Uterus (tissue), 2 donors: ENCODE results near the gene MCTP2.

Experiments used
- POLR2A ChIP-seq, 2 donors: fragments of 450-650 bp; IDR thresholded peaks; one replicate each; pipeline ENCODE4 v1.6.1; 2016; ENCODE audit warnings: antibody characterized with exemption in 2 of 2, mild to moderate bottlenecking in 1 of 2, moderate library complexity in 1 of 2
- TF ChIP-seq, protein P1 (sequence below), 4 experiments: fragments of 200-600 bp in 2 of 4; fragments of 450-650 bp in 2 of 4; sonication (generic) in 2 of 4; IDR thresholded peaks; one replicate each; pipeline ENCODE4 v1.5.1; 2016 to 2019; ENCODE audit warnings: antibody characterized with exemption in 4 of 4, mild to moderate bottlenecking in 2 of 4, moderate library complexity in 1 of 4

DNA sequence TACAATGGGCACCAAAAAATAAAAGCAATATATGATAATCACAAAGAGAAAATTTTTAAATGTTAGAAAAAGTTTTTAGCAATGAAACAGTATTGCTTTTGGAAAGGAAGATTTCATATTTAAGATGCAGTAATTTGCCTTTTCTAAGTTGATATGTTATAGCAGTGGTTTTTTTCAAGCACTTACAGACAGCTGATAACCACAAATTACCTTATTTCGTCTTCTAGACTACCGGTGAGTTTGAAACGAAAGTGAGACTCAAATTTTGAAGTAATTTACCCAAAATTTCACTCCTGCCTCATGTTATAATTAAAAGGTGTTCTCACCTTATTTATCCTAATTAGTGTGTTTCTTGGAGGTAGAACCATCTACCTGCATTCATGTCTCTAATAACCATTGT is 207.8 kb downstream of the MCTP2 start:
- TF ChIP-seq, protein P1, sequence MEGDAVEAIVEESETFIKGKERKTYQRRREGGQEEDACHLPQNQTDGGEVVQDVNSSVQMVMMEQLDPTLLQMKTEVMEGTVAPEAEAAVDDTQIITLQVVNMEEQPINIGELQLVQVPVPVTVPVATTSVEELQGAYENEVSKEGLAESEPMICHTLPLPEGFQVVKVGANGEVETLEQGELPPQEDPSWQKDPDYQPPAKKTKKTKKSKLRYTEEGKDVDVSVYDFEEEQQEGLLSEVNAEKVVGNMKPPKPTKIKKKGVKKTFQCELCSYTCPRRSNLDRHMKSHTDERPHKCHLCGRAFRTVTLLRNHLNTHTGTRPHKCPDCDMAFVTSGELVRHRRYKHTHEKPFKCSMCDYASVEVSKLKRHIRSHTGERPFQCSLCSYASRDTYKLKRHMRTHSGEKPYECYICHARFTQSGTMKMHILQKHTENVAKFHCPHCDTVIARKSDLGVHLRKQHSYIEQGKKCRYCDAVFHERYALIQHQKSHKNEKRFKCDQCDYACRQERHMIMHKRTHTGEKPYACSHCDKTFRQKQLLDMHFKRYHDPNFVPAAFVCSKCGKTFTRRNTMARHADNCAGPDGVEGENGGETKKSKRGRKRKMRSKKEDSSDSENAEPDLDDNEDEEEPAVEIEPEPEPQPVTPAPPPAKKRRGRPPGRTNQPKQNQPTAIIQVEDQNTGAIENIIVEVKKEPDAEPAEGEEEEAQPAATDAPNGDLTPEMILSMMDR (IDR thresholded peaks at IDR 0.05), result no peak
- no peak for TF ChIP-seq POLR2A (IDR thresholded peaks at IDR 0.05)
